ENCODE measurements around the gene NEURL1B. TPM values are rescaled to one million over a fixed set of nuclear protein-coding genes. Genes with fewer than 3 reads are reported as not detected.
"Not testable (repeated sequence)": the region's sequence is repeated elsewhere in the genome, so short reads cannot be mapped to it uniquely, and the experiment has no call there.

The NEURL1B gene
- total RNA-seq, 4 donors from 2014 or later, result 10.3 to 86.5 (median 17.8) TPM

DNA sequence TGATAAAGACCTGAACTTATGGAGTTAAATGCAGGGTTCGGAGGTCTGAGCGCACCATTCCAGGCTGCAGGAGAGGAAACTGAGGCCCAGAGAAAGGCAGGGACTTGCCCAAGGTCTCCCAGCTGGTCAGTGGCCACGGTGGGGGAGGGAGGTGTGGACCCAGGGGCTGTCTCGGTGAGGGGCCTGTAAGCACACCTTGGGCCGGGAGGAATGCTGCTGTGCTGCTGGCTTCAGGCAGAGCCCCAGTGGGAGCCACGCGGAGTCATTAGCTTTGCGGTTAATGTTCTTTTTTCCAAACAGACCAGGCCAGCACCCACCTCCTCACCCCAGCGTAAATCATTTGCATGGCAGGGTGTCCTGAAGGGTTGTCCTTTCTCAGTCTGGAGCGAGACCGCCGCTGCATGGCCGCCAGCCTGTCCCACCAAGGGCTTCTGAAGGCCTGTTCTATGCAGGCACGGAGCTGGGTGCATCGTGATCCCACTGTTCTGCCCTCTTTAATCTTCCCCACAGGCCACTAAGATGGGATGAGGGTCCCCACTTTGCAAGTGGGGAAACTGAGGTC, 35.9 kb downstream of the NEURL1B start:
- ATAC-seq (ENCODE audit: low FRiP score), result no peak

DNA sequence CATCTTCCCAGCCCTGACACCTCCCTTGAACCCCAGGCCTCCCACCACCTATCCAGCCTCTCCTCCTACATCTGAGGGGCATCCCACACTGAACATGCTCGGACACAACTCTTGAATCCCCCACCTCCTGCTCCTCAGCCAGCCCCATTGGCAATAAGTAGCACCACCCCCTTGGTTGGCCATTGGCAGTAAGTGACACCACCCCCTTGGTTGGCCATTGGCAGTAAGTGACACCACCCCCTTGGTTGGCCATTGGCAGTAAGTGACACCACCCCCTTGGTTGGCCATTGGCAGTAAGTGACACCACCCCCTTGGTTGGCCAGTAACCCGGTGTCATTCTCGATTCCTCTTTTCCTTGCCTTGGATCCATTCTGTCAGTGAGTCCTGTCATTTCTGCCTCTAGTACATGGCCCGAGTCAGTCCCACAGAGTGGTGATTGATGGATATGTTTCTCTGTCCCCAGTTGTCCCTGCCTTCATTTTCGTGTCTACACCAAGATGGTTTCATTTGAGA, 37.4 kb downstream of the NEURL1B start:
- DNase-seq (ENCODE audit: low spot score); ATAC-seq (ENCODE audit: low FRiP score): not testable (repeated sequence)

More for the DNA sequence above, 35.9 kb downstream of the NEURL1B start:
- TF ChIP-seq, protein P1, sequence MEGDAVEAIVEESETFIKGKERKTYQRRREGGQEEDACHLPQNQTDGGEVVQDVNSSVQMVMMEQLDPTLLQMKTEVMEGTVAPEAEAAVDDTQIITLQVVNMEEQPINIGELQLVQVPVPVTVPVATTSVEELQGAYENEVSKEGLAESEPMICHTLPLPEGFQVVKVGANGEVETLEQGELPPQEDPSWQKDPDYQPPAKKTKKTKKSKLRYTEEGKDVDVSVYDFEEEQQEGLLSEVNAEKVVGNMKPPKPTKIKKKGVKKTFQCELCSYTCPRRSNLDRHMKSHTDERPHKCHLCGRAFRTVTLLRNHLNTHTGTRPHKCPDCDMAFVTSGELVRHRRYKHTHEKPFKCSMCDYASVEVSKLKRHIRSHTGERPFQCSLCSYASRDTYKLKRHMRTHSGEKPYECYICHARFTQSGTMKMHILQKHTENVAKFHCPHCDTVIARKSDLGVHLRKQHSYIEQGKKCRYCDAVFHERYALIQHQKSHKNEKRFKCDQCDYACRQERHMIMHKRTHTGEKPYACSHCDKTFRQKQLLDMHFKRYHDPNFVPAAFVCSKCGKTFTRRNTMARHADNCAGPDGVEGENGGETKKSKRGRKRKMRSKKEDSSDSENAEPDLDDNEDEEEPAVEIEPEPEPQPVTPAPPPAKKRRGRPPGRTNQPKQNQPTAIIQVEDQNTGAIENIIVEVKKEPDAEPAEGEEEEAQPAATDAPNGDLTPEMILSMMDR (IDR thresholded peaks at IDR 0.05), result no peak
- DNase-seq (ENCODE audit: low spot score), result no peak

DNA sequence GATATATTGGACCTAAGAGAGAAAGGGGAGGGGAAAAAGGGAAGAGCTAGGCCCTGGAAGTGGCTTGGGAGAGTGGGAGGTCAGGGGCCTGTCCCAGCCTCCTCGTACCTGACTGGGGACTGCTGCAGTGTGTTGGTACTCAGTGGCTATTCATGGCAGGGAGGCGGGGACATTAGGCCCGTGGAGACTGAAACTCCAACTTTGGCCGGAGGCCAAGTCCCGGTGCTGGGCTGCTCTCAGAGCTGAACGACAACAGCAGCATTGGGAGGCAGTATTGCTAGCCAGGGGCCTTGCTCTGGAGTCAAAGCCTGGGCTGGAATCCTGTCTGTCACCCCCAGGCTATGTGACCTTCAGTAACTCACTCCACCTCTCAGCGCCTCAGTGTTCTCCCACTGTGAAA, 37.8 kb downstream of the NEURL1B start:
- no peak for DNase-seq (ENCODE audit: low spot score)
- TF ChIP-seq, protein P1 (IDR thresholded peaks at IDR 0.05), result no peak
- ATAC-seq (ENCODE audit: low FRiP score), result no peak

DNA sequence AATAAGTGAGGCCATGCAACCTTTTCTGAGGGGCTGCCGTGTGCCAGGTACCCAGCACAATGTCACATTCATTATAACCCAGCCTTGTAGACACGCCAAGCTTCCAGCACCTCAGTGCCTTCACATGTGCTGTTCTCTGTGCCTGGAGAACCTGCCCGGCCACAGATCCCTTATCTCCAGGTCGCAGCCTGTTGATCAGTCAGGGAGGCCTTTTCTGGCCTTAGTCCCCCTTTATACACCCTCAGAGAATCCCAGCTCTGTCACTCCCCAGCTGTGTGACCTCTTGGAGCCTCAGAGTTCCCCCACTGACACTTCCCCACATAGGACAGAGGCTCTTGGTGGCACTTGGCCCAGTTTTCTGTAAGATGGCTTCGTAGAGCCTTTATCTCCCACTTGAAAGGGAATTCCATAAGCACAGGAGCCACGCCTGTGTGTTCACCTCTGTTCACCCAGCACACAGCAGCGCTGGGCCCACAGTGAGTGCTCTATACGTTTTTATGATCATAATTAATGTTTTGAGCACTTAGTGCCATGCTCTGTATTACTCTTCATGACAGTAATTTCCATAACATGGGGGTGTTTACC, 38.7 kb downstream of the NEURL1B start:
- no peak for ATAC-seq (ENCODE audit: low FRiP score)
- TF ChIP-seq, protein P1 (IDR thresholded peaks at IDR 0.05), result no peak
- DNase-seq (ENCODE audit: low spot score), result no peak

DNA sequence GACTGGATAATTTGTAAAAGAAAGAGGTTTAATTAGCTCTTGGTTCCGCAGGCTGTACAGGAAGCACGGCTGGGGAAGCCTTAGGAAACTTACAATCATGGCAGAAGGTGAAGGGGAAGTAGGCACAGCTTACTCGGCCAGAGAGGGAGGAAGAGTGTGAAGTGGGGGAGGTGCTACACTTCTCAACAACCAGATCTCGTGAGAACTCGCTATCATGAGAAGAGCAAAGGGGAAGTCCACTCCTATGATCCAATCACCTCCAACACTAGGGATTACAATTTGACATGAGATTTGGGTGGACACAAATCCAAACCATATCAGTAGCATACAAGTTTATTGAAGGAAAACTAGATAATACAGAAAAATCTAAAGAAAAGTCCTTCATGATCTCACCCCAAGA, 39.9 kb downstream of the NEURL1B start:
- ATAC-seq (ENCODE audit: low FRiP score), result no peak
- no peak for DNase-seq (ENCODE audit: low spot score)
- TF ChIP-seq, protein P1 (IDR thresholded peaks at IDR 0.05), result no peak

DNA sequence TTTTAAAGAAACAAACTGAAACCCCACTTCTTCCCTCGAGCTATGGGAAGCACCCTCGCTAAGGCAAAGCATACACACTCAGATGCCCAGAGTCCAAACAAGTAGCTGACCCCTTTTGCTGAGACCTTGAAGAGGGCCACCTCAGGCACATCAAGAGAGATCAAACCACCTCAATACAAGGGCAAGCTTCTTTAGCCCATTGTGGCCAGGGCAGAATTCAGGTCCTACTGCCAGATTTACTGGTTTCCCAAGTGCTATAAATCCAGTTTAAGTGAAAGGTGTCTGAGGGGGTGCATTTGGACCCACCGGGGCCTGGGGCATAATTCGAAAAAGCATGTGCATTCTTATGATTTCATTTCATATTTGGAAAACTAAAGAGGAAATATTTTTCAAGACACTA, 40.4 kb downstream of the NEURL1B start:
- TF ChIP-seq, protein P1 (IDR thresholded peaks at IDR 0.05), result no peak
- ATAC-seq (ENCODE audit: low FRiP score), result no peak
- no peak for DNase-seq (ENCODE audit: low spot score)

DNA sequence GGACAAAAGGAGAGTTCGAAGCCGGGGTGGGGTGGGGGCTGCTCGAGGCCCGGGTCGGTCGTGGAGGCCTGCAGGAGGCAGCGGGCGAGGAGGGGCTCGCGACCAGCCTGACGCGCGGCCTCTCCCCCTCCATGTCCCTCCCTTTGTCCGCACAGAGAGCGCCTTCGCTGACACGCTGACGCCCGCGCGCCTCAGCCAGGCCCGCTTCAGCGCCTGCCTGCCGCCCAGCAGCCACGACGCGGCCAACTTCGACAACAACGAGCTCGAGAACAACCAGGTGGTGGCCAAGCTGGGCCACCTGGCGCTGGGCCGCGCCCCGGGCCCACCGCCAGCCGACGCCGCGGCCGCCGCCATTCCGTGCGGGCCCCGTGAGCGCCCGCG, 42.2 kb downstream of the NEURL1B start:
- no peak for DNase-seq (ENCODE audit: low spot score)
- no peak for ATAC-seq (ENCODE audit: low FRiP score)
- TF ChIP-seq, protein P1 (IDR thresholded peaks at IDR 0.05), result no peak

All from omental fat pad (tissue), 4 donors.